HEK293 (cell line): Measurements from ENCODE around the gene ARHGAP33.

Source experiments
- CTCF ChIA-PET: fragments of 350-600 bp; formaldehyde crosslinking; extraction: SDS; loops from one replicate; lab custom pipeline; 2021; ENCODE audit warnings: antibody characterized with exemption; lab: Yijun Ruan, JAX
- POLR2A ChIA-PET: fragments of 300-600 bp; formaldehyde crosslinking; extraction: SDS; loops from one replicate; lab custom pipeline; 2020; ENCODE audit warnings: antibody characterized with exemption, inconsistent platforms; lab: Yijun Ruan, JAX
- H3K27ac ChIP-seq: fragments of 200-500 bp; sonication (Bioruptor generic); 2 replicates; pipeline ENCODE4 v1.5.1; 2014; ENCODE audit warnings: low read depth, low read length, control low read depth, inconsistent platforms; ENCODE audit errors: extremely low read depth
- H3K36me3 ChIP-seq, 2 experiments: fragments of 200-500 bp in 1 of 2; sonication (Bioruptor generic) in 1 of 2; 1 replicate in 1 of 2; 2 replicates in 1 of 2; pipeline ENCODE4 v1.5.1; 2014 to 2017; ENCODE audit warnings: inconsistent platforms in 2 of 2, low read length in 2 of 2; ENCODE audit not compliant: control insufficient read depth in 2 of 2, insufficient read depth in 1 of 2
- H3K4me1 ChIP-seq: fragments of 200-500 bp; sonication (Bioruptor generic); 2 replicates; pipeline ENCODE4 v1.5.1; 2014; ENCODE audit warnings: mild to moderate bottlenecking, low read length, inconsistent platforms; ENCODE audit not compliant: control insufficient read depth, insufficient read depth
- H3K4me3 ChIP-seq: 2 replicates; pipeline ENCODE4 v1.5.1; 2011; ENCODE audit warnings: low read depth, mild to moderate bottlenecking, control low read depth, low read length, moderate library complexity
- H3K9me3 ChIP-seq: fragments of 200-500 bp; sonication (Bioruptor generic); 2 replicates; pipeline ENCODE4 v1.5.1; 2014; ENCODE audit warnings: low read depth, low read length, inconsistent platforms; ENCODE audit not compliant: control insufficient read depth, insufficient read depth
- GLIS1 ChIP-seq: fragments of 450-650 bp; formaldehyde crosslinking; IDR thresholded peaks from 2 replicates; pipeline ENCODE4 v1.5.1; 2016; ENCODE audit warnings: missing biosample characterization, missing genetic modification characterization
- HOXC10 ChIP-seq: sonication (generic); formaldehyde crosslinking; IDR thresholded peaks from 2 replicates; pipeline ENCODE4 v1.8.1; 2023; ENCODE audit warnings: mild to moderate bottlenecking, missing genetic modification reagents
- KLF7 ChIP-seq: fragments of 450-650 bp; formaldehyde crosslinking; IDR thresholded peaks from 2 replicates; pipeline ENCODE4 v1.5.1; 2016; ENCODE audit warnings: missing biosample characterization, missing genetic modification characterization, borderline replicate concordance
- KLF8 ChIP-seq: fragments of 450-650 bp; formaldehyde crosslinking; IDR thresholded peaks from 2 replicates; pipeline ENCODE4 v1.5.1; 2016; ENCODE audit warnings: missing biosample characterization, missing genetic modification characterization
- OVOL3 ChIP-seq: fragments of 450-650 bp; formaldehyde crosslinking; IDR thresholded peaks from 2 replicates; pipeline ENCODE4 v1.5.1; 2016; ENCODE audit warnings: missing biosample characterization, missing genetic modification characterization
- PRDM4 ChIP-seq: fragments of 450-650 bp; formaldehyde crosslinking; IDR thresholded peaks from 2 replicates; pipeline ENCODE4 v1.5.1; 2017; ENCODE audit warnings: missing biosample characterization, missing genetic modification characterization
- SCRT2 ChIP-seq: fragments of 450-650 bp; formaldehyde crosslinking; IDR thresholded peaks from 2 replicates; pipeline ENCODE4 v1.5.1; 2016; ENCODE audit warnings: missing biosample characterization, missing genetic modification characterization
- ZBTB44 ChIP-seq: fragments of 450-650 bp; IDR thresholded peaks from 2 replicates; pipeline ENCODE4 v1.5.1; 2018; ENCODE audit warnings: missing biosample characterization, mild to moderate bottlenecking, missing genetic modification characterization
- ZNF10 ChIP-seq: fragments of 450-650 bp; formaldehyde crosslinking; IDR thresholded peaks from 2 replicates; pipeline ENCODE4 v1.5.1; 2017; ENCODE audit warnings: missing biosample characterization, missing genetic modification characterization
- ZNF157 ChIP-seq: fragments of 450-650 bp; formaldehyde crosslinking; IDR thresholded peaks from 2 replicates; pipeline ENCODE4 v1.5.1; 2016; ENCODE audit warnings: missing biosample characterization, missing genetic modification characterization
- ZNF19 ChIP-seq: fragments of 450-650 bp; formaldehyde crosslinking; IDR thresholded peaks from 2 replicates; pipeline ENCODE4; 2016; ENCODE audit warnings: missing biosample characterization, missing genetic modification characterization, low read depth
- ZNF2 ChIP-seq: fragments of 450-650 bp; formaldehyde crosslinking; IDR thresholded peaks from 2 replicates; pipeline ENCODE4 v1.5.1; 2016; ENCODE audit warnings: missing biosample characterization, missing genetic modification characterization
- ZNF362 ChIP-seq: fragments of 450-650 bp; formaldehyde crosslinking; IDR thresholded peaks from 2 replicates; pipeline ENCODE4 v1.5.1; 2016; ENCODE audit warnings: missing biosample characterization, missing genetic modification characterization
- ZNF391 ChIP-seq: fragments of 450-650 bp; formaldehyde crosslinking; IDR thresholded peaks from 2 replicates; pipeline ENCODE4 v1.5.1; 2016; ENCODE audit warnings: low read depth, missing biosample characterization, missing genetic modification characterization, borderline replicate concordance
- ZNF510 ChIP-seq: fragments of 450-650 bp; formaldehyde crosslinking; IDR thresholded peaks from 2 replicates; pipeline ENCODE4 v1.5.1; 2018; ENCODE audit warnings: mild to moderate bottlenecking, missing genetic modification characterization, missing biosample characterization; ENCODE audit not compliant: insufficient replicate concordance
- ZNF529 ChIP-seq: fragments of 450-650 bp; formaldehyde crosslinking; IDR thresholded peaks from 2 replicates; pipeline ENCODE4 v1.5.1; 2017; ENCODE audit warnings: missing genetic modification characterization, missing biosample characterization; ENCODE audit not compliant: insufficient replicate concordance
- ZNF548 ChIP-seq: fragments of 450-650 bp; formaldehyde crosslinking; IDR thresholded peaks from 2 replicates; pipeline ENCODE4 v1.5.1; 2016; ENCODE audit warnings: missing biosample characterization, missing genetic modification characterization
- ZNF571 ChIP-seq: fragments of 450-650 bp; formaldehyde crosslinking; IDR thresholded peaks from 2 replicates; pipeline ENCODE4 v1.5.0; 2017; ENCODE audit warnings: missing biosample characterization, missing genetic modification characterization
- ZNF596 ChIP-seq: fragments of 450-650 bp; IDR thresholded peaks from 2 replicates; pipeline ENCODE4 v1.5.0; 2018; ENCODE audit warnings: missing biosample characterization, mild to moderate bottlenecking, missing genetic modification characterization, moderate library complexity
- ZNF639 ChIP-seq: fragments of 450-650 bp; formaldehyde crosslinking; IDR thresholded peaks from 2 replicates; pipeline ENCODE4 v1.5.1; 2016; ENCODE audit warnings: missing biosample characterization, missing genetic modification characterization
- ZNF670 ChIP-seq: fragments of 450-650 bp; formaldehyde crosslinking; IDR thresholded peaks from 2 replicates; pipeline ENCODE4 v1.5.1; 2016; ENCODE audit warnings: missing biosample characterization, missing genetic modification characterization, low read depth
- ZNF701 ChIP-seq: fragments of 450-650 bp; formaldehyde crosslinking; IDR thresholded peaks from 2 replicates; pipeline ENCODE4 v1.5.1; 2016; ENCODE audit warnings: missing biosample characterization, missing genetic modification characterization
- ZNF76 ChIP-seq: fragments of 450-650 bp; formaldehyde crosslinking; IDR thresholded peaks from 2 replicates; pipeline ENCODE4; 2016; ENCODE audit warnings: low read depth, missing biosample characterization, missing genetic modification characterization, borderline replicate concordance
- ZNF792 ChIP-seq: fragments of 450-650 bp; formaldehyde crosslinking; IDR thresholded peaks from 2 replicates; pipeline ENCODE4 v1.5.1; 2016; ENCODE audit warnings: missing biosample characterization, missing genetic modification characterization
- ZNF843 ChIP-seq: fragments of 450-650 bp; formaldehyde crosslinking; IDR thresholded peaks from 2 replicates; pipeline ENCODE4 v1.5.1; 2016; ENCODE audit warnings: missing biosample characterization, missing genetic modification characterization
- ZSCAN23 ChIP-seq: fragments of 450-650 bp; formaldehyde crosslinking; IDR thresholded peaks from 2 replicates; pipeline ENCODE4 v1.5.1; 2016; ENCODE audit warnings: missing biosample characterization, missing genetic modification characterization
- ZSCAN30 ChIP-seq: fragments of 450-650 bp; IDR thresholded peaks from 2 replicates; pipeline ENCODE4 v1.5.1; 2018; ENCODE audit warnings: missing biosample characterization, mild to moderate bottlenecking, missing genetic modification characterization, moderate library complexity
- ZSCAN4 ChIP-seq: fragments of 450-650 bp; formaldehyde crosslinking; IDR thresholded peaks from 2 replicates; pipeline ENCODE4 v1.5.1; 2017; ENCODE audit warnings: missing biosample characterization, missing genetic modification characterization
- ZSCAN5A ChIP-seq: fragments of 450-650 bp; formaldehyde crosslinking; IDR thresholded peaks from 2 replicates; pipeline ENCODE4 v1.5.1; 2016; ENCODE audit warnings: missing biosample characterization, missing genetic modification characterization

The ARHGAP33 gene

GRCh38 chr19:35740423-35741202 is 34.8 kb upstream of the ARHGAP33 start (continued):
- TF ChIP-seq ZNF157 (tag by site-specific recombination) (no peak), HOXC10 (no peak), ZSCAN23 (tag by site-specific recombination) (no peak), ZNF843 (peak; percentile 85), ZNF792 (tag by site-specific recombination) (no peak), SCRT2 (tag by site-specific recombination) (peak; percentile 100), ZNF670 (tag by site-specific recombination) (no peak), ZNF529 (tag by site-specific recombination) (no peak), ZNF639 (tag by site-specific recombination) (peak; percentile 82), ZNF548 (no peak; the same call in 1 of the 2 replicates), ZNF510 (tag by site-specific recombination) (no peak), ZNF19 (tag by site-specific recombination) (no peak), KLF8 (tag by site-specific recombination) (peak; percentile 97), ZNF76 (peak; percentile 47; the same call in 1 of the 2 replicates), ZSCAN30 (peak; percentile 98), OVOL3 (tag by site-specific recombination) (no peak), ZNF596 (tag by site-specific recombination) (no peak), ZSCAN4 (no peak), KLF7 (peak; percentile 18), ZNF571 (tag by site-specific recombination) (no peak), PRDM4 (tag by site-specific recombination) (peak; percentile 45; the same call in 1 of the 2 replicates)

GRCh38 chr19:35741203-35741515 is 34.2 kb upstream of the ARHGAP33 start:
- ChIA-PET CTCF (interaction anchor here (0.5 to 1.6 kb wide), 9 partner anchors 10 to 193 kb away, joined by 3 to 7 read pairs (median 3); no protein-coding TSS in a partner anchor), POLR2A (interaction anchor here (0.6 to 7.7 kb wide), 37 partner anchors 7 to 473 kb away, joined by 3 to 204 read pairs (median 5); partner anchors contain the start of genes ALKBH6, ARHGAP33, COX6B1 and HSPB6)
- H3K4me1 ChIP-seq = peaks cover 23% of the 10 kb centered on the region
- H3K36me3 ChIP-seq = peaks cover 48 to 52% of the 10 kb centered on the region in 2 experiments
- peak overlapping the region; percentile 39 for H3K4me3 ChIP-seq
- no peaks in the 10 kb centered on the region; the same call in 1 of the 2 replicates for H3K9me3 ChIP-seq
- peak overlapping the region; percentile 97 for H3K27ac ChIP-seq
- TF ChIP-seq GLIS1 (tag by site-specific recombination) (0 out of 2 replicates have a peak, but pooled peaks have one; percentile 67), ZNF391 (tag by site-specific recombination) (peak; percentile 10; the same call in 1 of the 2 replicates), ZNF701 (tag by site-specific recombination) (no peak), ZSCAN5A (tag by site-specific recombination) (no peak), ZBTB44 (tag by site-specific recombination) (no peak), ZNF10 (tag by site-specific recombination) (no peak), ZNF2 (tag by site-specific recombination) (0 out of 2 replicates have a peak, but pooled peaks have one; percentile 7), ZNF362 (tag by site-specific recombination) (no peak)
